HG02798 (cell line): ENCODE data around the gene UNC5CL.

Source experiments
- ATAC-seq: cut with Tn5 transposase; IDR thresholded peaks from one replicate; pipeline ENCODE4 v1.9.1; 2021; ENCODE audit warnings: mild to moderate bottlenecking; ENCODE audit not compliant: unreplicated experiment, poor library complexity

UNC5CL gene, protein sequence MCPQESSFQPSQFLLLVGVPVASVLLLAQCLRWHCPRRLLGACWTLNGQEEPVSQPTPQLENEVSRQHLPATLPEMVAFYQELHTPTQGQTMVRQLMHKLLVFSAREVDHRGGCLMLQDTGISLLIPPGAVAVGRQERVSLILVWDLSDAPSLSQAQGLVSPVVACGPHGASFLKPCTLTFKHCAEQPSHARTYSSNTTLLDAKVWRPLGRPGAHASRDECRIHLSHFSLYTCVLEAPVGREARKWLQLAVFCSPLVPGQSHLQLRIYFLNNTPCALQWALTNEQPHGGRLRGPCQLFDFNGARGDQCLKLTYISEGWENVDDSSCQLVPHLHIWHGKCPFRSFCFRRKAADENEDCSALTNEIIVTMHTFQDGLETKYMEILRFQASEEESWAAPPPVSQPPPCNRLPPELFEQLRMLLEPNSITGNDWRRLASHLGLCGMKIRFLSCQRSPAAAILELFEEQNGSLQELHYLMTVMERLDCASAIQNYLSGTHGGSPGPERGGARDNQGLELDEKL

DNA sequence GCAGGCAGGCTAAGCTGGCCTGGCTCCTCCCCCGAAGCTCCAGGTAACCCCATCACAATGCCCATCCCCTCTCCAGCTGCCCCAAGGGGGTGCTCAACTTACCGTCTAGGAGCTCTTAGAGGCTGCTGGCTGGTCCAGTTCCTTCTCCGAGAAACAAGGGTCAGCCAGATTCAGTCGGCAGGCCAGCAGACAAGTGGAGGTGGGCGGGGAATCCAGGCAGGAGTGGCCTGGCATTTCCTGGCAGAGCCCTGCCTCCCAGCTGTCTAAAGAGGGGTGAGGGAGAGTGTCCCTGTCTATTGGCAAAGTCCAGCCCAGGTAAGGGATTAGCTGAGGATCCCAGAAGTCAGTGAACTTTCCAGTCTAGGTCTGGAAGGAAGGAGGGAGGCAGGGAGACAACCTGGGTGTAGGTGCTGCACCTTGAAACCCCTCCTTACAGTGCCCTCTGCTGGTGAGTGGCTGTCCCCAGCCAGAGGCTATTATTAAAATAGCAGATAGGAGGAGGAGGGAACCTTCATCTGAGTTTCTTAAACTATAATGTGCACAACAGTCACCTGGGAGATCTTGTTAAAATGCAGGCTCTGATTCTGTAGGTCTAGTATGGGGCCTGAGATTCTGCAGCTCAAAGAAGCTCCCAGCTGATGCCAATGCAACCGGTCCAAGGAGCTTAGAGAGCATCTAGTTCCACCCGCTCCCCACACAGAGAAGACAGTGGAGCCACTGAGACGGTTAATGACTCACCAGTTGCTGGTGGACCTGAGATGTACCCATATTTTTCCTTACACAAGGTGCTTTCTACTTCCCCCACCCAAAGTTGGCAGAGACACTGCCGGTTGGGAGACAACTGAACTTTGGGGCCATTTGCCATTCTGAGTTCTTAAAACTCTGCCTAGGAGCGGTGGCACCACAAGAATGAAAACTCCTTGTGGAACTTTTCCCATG is at the start of gene UNC5CL:
TSS of gene UNC5CL (minus strand) at position 162 of the 939 bp plus-strand sequence. CDS start 4,147 bp downstream, outside the sequence.
- no peak for ATAC-seq

- ATAC-seq, result no peak
These were observed 49.4 kb upstream of the UNC5CL start for GRCh38 chr6:41088451-41088850.

DNA sequence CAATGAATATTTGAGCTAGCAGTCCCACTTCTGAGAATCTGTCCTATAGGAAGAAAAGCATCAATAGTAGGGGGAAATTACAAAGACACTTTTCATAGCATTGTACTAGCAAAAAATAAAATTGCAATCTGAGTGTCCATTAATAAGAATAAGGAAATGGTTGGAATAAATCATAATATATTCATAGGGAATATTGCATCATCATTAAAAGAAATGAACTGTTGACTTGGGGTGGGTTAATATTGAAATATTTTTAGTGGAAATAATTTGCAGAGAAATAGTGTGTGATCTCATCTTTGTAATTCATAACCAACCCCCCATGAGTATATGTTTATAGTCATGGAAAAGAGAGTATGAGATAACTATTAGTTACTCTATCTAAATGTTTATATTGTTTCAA is 46.2 kb upstream of the UNC5CL start:
- ATAC-seq, result no peak

DNA sequence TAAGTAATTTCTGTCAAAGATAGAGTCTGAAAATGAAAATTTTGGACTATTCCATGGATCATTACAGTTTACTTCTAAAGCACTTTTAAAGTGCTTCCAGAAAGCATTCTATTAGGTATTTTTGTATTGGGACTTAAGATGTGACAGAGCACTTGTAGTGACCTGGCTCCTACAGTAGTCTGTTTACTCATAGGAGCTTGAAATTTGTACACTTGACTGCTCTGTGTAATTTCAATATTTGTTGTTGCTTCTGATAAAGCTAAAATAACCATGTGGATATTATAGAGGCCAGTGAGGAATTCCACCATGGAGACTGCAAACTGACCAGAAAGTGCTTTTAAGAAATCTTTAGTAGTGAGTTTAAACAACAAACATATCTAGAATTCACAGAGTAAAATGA is 44.1 kb upstream of the UNC5CL start:
- ATAC-seq, result no peak

DNA sequence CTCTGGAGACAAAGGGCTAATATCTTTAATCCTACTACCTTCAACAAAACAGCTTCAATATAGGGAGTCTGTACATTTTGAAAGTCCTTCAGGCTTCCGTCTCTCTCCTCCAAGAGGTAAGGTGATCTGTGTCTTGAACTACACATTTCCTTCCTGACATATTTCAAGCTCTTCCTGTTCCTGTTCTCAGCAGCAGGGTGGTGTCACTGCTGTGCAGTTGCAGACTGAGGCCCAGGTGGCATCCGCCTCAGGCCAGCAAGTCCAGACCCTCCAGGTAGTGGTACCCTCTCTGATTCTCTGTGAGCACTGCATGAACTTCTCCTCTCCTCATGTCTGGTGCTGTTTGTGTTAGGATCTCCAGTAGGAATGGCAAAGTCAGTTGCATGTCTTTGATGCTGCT is 41.6 kb upstream of the UNC5CL start:
- ATAC-seq, result no peak

GRCh38 chr6:41079080-41079479 is 40.1 kb upstream of the UNC5CL start:
- ATAC-seq, result no peak

DNA sequence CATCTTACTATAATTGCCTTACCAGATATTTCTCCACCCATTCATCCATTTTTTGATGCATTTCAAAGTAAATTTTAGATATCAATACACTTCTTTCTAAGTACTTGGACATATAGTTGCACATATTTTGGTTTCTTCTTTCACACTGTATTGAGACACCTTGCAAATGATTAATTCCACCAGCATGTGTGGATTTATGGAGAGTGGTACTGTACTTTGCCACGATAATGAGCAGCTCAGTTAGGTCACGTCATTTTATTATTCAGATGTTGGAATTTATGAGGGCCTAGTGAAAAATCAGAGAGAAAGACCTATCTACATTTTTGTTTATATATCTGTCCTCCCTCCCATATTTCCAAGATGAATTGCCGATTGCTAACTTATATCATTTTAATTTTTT is 39.1 kb upstream of the UNC5CL start:
- no peak for ATAC-seq

GRCh38 chr6:41077536-41077935 is 38.5 kb upstream of the UNC5CL start:
- no peak for ATAC-seq

GRCh38 chr6:41075651-41076626 is 36.9 kb upstream of the UNC5CL start:
- ATAC-seq, result no peak

DNA sequence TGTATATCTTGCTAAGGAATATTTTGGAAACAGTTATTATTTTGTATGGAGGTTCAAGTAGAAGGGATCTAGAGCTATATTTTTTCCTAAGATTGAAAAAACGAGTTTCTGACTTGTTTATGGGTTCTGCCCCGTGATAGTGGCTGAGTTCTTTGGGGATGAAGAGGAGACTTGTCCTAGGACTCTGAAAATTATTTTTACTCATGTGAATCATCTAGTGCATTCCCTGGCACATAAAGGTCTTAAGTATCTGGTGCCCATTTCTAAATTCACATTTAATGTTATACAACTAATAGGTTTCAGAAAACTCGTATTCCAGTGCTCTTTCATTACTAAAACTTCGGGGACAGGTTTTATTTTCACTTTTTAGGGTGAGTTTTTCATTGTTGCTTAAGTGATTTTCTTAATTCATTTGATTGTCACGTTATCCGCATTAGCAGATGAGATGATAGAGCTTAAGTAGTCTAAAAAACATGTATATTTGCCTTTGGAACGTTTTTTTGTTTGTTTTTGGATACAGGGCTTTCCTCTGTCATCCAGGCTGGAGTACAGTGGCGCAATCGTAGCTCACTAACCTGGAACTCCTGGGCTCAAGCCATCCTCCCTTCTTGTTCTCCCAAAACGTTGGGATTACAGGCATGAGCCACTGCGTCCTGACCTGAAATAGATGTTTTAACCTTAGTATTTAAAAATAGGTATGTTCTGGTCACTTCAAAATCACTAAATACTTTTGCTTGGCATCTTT is 35.8 kb upstream of the UNC5CL start:
- ATAC-seq, result no peak

- no peak for ATAC-seq
These were observed 35.1 kb upstream of the UNC5CL start for GRCh38 chr6:41073968-41074691.

- ATAC-seq, result peak; percentile 30
These were observed 34.4 kb upstream of the UNC5CL start for GRCh38 chr6:41073203-41073967.

DNA sequence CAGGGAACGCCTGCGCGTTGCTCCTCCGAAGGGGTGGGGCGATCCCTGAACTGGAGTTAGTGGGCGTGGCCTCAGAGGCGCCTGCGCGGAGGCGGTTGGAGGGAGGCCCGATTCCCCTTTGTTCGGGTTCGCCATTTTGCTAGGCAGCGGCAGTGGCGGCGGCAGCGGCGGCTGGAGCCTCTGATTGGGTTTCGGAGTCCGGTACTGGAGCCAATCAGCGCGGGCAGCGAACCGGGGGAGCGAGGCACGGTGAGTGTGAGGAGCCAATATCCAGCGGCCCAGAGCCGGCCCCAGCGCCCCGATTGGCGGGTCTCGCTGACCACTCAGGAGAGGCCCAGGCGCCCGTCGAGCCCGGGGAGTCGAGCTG is 33.8 kb upstream of the UNC5CL start, which contains the start of gene NFYA:
TSS of gene NFYA (plus strand) at position 139 of the 367 bp plus-strand sequence. CDS start 6,116 bp downstream, outside the sequence.
- peak; percentile 67 for ATAC-seq

GRCh38 chr6:41071923-41072835 is 33.2 kb upstream of the UNC5CL start, which contains the start of gene OARD1:
OARD1 (minus strand) TSS chr6:41072356; CDS start chr6:41071634, 722 bp downstream.
- ATAC-seq, result peak; percentile 69

- no peak for ATAC-seq
These were observed 32.5 kb upstream of the UNC5CL start for GRCh38 chr6:41071501-41071922.

- no peak for ATAC-seq
These were observed 27.9 kb upstream of the UNC5CL start for GRCh38 chr6:41066867-41067304.
